Central memory CD4-positive, alpha-beta T cell (primary cell): ENCODE data around the gene LIX1.
"Not testable (repeated sequence)": the region's sequence is repeated elsewhere in the genome, so short reads cannot be mapped to it uniquely, and the experiment has no call there.

Experiments used
- DNase-seq: peaks from one replicate; pipeline ENCODE4 v3.0.0; 2022

Gene LIX1

GRCh38 chr5:97101189-97101910 lies 41.1 kb downstream of the LIX1 start:
- no peak for DNase-seq

- no peak for DNase-seq
These were observed 41.9 kb downstream of the LIX1 start for GRCh38 chr5:97100476-97100875.

- DNase-seq = no peak
These were observed 43.5 kb downstream of the LIX1 start for GRCh38 chr5:97098922-97099321.

GRCh38 chr5:97097326-97098230 lies 44.8 kb downstream of the LIX1 start:
- no peak for DNase-seq

- DNase-seq = no peak
These were observed 45.6 kb downstream of the LIX1 start for GRCh38 chr5:97096846-97097245.

GRCh38 chr5:97096191-97096590 lies 46.2 kb downstream of the LIX1 start:
- DNase-seq = no peak

- DNase-seq = no peak
These were observed 47.1 kb downstream of the LIX1 start for GRCh38 chr5:97095318-97095732.

- DNase-seq = no peak
These were observed 47.7 kb downstream of the LIX1 start for GRCh38 chr5:97094579-97095317.

- no peak for DNase-seq
These were observed 49.2 kb downstream of the LIX1 start for GRCh38 chr5:97093193-97093592.

- no peak for DNase-seq
These were observed 51.5 kb downstream of the LIX1 start for GRCh38 chr5:97090944-97091343.

GRCh38 chr5:97089149-97089801 lies 53.1 kb downstream of the LIX1 start:
- DNase-seq = no peak

GRCh38 chr5:97088774-97089148 lies 53.6 kb downstream of the LIX1 start:
- DNase-seq = no peak

GRCh38 chr5:97087138-97087537 lies 55.3 kb downstream of the LIX1 start:
- no peak for DNase-seq

GRCh38 chr5:97085459-97086181 lies 56.8 kb downstream of the LIX1 start:
- no peak for DNase-seq

- not testable (repeated sequence) for DNase-seq
These were observed 57.5 kb downstream of the LIX1 start for GRCh38 chr5:97084782-97085458.

- DNase-seq = no peak
These were observed 63.3 kb downstream of the LIX1 start for GRCh38 chr5:97078958-97079743.

GRCh38 chr5:97077246-97077645 lies 65.2 kb downstream of the LIX1 start:
- no peak for DNase-seq

GRCh38 chr5:97076098-97076497 lies 66.3 kb downstream of the LIX1 start:
- DNase-seq = no peak

GRCh38 chr5:97075649-97076048 lies 66.8 kb downstream of the LIX1 start:
- no peak for DNase-seq

GRCh38 chr5:97074859-97075489 lies 67.4 kb downstream of the LIX1 start:
- DNase-seq = no peak
